KOPT-K1 (cell line): ENCODE data around the gene NINJ2.

ENCODE experiments used
- H3K27ac ChIP-seq: fragments of 200-600 bp; sonication (generic); 2 replicates; pipeline ENCODE4 v1.5.1; 2016; ENCODE audit warnings: antibody characterized with exemption, mild to moderate bottlenecking, low read depth, low read length; ENCODE audit not compliant: poor library complexity, severe bottlenecking
- H3K36me3 ChIP-seq: fragments of 200-600 bp; sonication (generic); 2 replicates; pipeline ENCODE4 v1.5.1; 2017; ENCODE audit warnings: antibody characterized with exemption, mild to moderate bottlenecking, low read length, moderate library complexity; ENCODE audit not compliant: insufficient read depth
- H3K9me3 ChIP-seq: fragments of 200-600 bp; sonication (generic); 2 replicates; pipeline ENCODE4 v1.5.1; 2017; ENCODE audit warnings: antibody characterized with exemption, low read length, mild to moderate bottlenecking; ENCODE audit not compliant: insufficient read depth, poor library complexity, severe bottlenecking

The NINJ2 gene

DNA sequence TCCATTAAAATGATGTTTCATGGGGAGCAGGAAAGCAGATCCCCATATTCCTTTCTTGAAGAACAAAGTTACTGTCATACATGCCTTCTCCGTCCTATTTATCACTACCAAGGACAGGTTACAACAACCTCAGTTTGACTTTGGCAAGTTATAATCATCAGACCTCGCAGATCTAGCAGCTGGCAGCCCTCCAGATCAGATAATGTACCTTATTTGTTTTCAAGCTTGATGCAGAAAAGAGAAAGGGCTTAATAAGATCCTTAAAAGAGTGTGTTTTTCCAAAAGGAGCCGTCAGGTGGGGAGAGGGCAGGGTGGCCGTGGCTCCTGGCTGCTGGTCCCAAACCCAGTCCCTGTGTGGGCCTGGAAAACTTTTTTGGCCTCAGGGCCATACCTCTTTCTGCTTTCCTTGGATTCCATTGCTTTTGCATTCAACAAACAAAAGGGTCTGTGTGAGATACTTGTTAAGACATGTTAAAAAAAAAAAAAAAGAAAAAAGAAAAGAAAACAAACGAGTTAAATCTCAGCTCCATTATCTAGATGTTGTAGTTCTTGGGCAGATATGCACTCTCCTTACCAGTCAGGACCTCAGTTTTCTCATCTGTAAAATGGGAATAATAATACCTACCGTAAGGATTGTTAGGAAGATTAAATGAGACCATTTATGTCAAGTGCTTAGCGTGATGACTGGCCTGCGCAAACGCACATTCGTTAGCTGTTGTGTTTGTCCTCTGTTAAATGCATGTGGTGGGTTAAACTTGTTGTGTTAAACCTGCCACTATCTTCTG lies 138.9 kb downstream of the NINJ2 start:
- Histone ChIP-seq H3K9me3 (peaks cover 9% of the 10 kb centered on the region), H3K27ac (no peak overlapping the region), H3K36me3 (no peaks in the 10 kb centered on the region)

DNA sequence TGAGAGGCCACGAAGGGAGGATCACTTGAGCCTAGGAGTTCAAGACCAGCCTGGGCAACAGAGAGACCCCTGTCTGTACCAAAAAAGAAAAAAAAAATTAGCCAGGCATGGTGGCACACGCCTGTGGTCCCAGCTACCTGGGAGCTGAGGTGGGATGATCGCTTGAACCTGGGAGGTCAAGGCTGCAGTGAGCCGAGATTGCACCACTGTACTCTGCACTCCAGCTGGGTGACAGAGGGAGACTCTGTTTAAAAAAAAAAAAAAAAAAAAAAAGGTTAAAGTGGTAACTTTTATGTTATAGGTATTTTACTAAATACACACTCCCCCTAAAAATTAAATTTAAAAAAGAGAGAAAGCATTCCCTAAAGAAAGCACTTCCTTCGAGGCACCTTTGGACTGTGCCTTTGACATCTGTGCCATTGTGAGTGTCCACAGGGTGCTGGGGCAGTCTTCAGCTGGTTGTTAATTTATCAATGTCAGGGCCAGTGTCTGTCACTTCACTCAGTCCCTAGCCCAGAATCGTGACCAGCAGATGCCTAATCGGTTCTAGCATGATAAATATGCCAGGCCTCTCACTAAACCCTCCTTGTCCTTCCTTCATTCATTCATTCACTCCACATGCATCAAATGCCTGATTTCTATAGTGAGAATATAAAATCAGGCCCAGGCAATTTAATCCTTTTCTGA lies 140.4 kb downstream of the NINJ2 start:
- Histone ChIP-seq H3K27ac (no peak overlapping the region), H3K9me3 (no peaks in the 10 kb centered on the region), H3K36me3 (no peaks in the 10 kb centered on the region)

DNA sequence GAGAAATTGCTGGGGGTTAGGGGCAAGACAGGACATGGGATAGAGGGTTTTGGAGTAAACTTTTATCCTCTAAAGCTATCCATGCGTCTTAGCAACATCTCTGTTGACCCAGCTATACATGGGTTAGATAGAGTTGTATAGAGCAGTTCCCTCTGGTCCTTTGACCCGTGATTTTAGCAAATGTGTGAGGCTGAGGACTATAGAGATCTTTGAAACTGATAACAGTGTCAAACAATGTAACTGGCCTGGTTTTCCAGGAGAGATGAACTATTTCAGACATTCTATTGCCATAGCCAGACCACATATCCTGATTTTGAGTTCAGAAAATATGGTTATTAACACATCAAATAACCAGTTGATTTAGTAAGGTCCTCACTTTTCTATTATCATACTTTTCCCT lies 143.1 kb downstream of the NINJ2 start:
- Histone ChIP-seq H3K9me3 (no peaks in the 10 kb centered on the region), H3K36me3 (no peaks in the 10 kb centered on the region), H3K27ac (no peak overlapping the region)

DNA sequence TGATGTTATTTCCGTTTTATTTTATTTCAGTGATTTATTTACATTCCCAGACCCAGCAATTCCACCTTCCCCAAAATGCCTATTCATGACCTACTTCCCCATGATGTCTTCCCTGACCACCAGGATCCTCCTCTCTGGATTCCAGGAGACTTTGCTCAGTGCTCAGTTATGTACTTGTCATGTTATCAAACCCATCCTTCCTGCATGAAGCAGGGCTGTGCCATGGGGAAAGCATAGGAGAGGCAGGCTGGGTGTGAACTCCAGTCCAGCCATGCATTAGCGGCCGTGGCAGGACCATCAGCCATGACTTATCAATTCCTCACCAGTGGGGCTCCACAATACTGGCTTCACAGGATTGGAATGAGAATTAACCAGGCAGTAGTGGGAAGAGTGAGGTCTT lies 145.7 kb downstream of the NINJ2 start:
- no peaks in the 10 kb centered on the region for H3K36me3 ChIP-seq
- no peak overlapping the region for H3K27ac ChIP-seq

More for the DNA sequence above, 145.7 kb downstream of the NINJ2 start:
- no peaks in the 10 kb centered on the region for H3K9me3 ChIP-seq
